HG02623 (cell line): ENCODE data around the gene BDH1.
"Not testable (repeated sequence)": the region's sequence is repeated elsewhere in the genome, so short reads cannot be mapped to it uniquely, and the experiment has no call there.

Source experiments
- ATAC-seq: cut with Tn5 transposase; IDR thresholded peaks from one replicate; pipeline ENCODE4 v1.9.1; 2021; ENCODE audit warnings: moderate library complexity; ENCODE audit not compliant: unreplicated experiment

The BDH1 gene

DNA sequence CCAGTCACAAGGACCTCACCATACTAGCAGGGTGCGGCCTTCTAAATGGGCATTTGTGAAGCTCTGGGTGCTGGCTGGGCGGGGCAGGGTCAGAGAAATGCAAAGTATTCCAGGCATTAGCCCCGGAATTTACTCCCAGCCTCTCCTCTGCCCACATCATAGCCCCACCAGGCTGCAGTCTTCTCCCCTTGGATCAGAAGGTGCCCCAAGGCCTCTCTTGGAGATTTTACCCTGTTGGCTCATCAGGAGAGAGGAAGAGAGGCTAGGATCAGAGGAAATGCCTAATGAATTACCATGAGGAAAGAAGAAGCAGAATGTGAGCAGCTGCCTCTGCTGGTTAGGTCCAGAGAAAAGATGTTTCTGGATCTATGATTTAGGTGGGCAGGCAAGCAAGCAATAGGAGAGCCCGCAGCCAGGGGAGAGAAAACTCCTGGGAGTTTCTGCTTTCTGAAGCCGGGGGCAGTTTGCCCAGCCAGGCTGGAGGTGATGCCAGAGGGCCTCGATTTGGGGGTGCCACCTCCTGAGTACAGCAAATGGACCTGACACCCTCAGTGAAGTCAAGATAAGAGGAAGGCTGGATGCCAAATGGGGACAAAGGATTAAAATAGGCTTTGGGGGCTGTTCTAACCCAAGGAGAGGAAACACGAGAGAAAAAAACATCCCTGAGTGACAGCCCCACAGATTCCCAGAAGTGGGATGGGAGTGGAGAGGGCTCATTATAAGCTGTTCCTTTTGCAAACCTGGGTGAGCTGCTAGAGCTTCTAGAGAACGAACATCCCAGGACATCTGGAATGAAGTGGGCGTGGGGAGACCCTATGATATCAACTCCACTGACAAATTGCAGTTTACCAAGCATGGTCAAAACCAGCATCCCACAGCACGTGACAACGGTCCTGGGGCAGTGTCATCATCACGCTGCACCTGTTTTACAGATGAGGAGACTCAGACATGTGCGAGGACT lies 65.4 kb downstream of the BDH1 start:
- ATAC-seq: no peak

DNA sequence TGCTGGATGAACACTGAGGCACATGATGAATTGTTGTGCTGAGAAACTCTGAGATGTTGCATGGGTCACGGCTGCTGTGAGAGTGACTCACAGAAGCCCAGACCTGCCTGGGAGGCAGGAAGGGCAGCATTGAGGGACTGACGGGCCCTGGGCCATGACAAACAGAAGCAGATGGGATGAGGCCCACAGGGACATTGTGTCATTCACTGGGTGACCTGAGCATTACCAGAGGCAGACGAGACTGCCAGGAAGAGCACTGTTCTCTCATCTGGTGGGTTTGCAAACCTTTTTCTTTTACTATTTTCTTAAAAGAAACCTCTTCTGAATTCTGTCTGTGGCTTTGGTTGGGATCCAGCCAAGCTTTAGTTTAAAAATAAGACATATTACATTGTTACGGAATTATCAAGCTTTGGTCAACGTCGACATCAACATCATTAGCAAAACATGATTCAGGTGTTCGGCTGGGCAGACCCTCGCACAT lies 67.8 kb downstream of the BDH1 start:
- no peak for ATAC-seq

DNA sequence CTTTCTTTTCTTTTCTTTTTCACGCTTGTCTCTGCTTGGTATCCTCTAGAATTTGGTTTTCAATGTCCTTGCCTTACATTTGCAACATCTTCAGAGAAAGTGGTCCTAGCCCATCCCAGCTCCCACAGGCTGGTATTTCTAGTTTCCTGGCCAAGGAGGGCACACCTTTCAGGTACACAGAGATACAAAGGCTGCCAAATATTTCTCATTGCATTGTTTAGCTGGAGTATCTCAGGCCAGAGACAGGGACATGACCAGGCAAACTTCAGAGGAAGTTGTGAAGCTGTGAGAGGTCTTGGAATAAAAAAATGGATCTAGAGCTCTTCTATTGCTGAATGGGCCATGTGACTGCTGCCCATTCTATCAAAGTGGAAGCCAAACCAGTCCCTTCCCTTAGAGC lies 68.9 kb downstream of the BDH1 start:
- ATAC-seq: no peak

DNA sequence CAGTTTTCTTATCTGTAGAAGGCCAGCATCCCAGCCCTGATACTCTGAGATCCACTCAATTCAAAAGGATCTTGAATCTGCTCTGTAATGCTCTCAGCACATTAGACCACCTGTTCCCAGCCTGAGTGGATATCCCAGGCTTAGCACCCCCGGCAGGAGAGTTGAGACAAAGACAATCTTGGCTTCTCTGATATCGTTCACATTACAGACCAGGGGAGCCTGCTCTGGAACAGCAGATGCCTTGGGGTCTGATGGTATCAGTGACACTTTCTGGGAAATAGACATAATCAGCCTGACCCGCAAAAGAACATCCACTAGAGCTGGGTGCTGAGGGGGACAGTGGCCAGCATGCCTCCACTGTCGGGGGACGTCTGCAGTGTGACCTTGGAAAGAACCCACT lies 70.6 kb downstream of the BDH1 start:
- no peak for ATAC-seq

DNA sequence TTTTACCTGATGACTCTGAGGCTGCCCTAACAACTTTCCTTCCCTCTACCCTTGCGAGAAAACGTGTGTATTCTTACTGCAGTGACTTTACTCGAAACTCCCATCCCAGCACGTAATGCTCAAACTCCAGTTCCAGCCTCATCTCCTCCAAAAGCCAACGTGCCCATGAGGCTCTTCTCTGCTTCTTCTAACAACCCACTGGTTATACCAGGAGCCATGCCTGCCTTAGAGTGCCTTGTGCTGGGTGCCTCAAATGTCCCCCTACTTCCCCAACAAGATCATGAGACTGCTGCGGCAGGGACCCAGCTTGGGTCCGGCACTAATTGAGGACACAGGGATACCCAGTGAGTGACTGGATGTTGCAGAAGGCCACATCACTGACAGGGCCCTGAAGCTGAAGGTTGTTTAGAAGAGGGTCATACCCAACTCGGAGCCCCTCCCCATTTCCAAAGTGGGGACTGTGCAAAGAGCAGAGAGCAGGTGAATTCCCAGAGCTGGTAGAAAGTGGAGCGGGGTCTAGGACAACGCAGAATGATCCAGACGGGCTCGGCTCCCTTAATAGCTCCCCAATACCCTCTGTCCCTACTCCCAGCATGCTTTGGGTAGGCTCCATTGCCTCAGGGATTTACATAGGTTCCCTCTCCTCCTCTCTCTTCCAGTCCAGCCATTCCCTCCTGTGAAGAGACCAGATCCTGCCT lies 71.4 kb downstream of the BDH1 start:
- no peak for ATAC-seq

DNA sequence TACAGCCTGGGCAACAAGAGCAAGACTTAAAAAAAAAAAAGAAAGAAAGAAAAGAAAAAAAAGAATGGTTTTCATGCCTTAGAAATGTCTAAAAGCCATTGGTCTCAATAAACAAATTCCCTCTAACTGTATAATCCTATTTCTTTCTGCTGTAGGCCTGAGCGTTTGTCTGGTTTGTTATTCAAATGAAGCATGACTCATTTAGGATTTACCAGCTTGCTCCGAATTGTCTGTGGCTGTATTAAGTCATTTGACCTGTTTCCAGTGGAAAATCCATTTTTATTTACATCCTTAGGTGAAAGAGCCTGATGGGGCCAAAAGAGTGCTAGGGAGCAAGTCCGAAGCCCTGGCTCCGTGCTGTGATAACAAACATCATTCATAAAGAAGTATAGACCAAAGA lies 73.8 kb downstream of the BDH1 start:
- no peak for ATAC-seq

DNA sequence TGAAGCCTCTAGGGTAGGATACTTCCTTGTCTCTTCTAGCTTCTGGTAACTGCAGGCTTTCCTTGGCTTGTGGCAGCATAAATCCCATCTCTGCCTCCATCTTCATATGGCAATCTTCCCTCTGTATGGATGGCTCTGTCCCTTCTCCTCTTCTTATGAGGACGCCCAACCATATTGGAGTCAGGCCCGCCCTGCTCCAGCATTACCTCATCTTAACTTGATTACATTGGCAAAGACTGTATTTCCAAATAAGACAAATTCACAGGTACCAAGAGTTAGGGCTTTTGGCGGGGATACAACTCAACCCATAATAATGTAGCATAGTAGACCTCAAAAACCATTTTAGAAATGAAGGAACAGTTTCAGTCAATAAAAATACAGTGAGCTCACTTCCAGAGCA lies 75.4 kb downstream of the BDH1 start:
- no peak for ATAC-seq

DNA sequence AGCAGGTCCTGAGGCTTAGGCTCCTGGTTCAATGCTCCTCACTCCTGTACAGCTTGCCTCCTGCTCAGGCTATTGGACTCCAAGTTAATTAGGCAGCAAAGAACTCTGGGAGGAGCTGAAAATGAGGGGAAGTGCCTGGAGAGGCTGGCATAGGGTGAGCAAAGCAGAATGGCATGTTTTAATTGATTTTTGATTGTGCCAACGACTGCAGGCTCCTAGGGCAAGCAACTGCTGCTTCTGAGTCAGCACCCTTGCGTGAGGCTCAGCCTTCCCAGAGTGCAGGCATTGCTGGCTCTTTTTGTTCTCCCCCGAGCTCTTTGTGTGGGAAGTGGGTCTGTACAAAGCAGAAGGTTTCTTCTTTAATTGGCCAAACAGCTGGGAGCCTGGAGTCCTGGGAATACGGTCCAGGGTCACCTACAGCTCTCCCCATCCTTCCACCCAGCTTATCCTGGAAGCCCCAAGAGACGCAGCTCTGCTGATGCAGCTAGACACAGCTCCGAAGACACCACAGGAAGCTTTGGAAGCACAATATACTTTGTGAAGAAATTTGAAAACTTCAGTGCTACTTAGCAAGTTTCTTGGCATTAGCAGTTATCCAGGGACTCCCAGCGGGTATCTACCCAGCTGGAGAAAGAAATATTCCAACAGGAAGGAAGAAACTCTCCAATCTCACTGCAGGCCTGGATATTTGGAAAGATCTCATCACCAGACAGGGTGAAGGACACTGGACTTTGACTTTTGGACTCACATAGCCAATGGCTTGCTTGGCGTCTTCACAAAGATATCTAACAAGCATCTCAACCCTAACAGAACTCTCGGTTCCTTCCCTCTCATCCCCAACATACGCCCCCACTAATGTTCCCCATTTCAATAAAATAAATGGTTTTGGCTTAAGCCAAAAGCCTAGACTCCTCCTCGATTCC lies 76.8 kb downstream of the BDH1 start:
- no peak for ATAC-seq

DNA sequence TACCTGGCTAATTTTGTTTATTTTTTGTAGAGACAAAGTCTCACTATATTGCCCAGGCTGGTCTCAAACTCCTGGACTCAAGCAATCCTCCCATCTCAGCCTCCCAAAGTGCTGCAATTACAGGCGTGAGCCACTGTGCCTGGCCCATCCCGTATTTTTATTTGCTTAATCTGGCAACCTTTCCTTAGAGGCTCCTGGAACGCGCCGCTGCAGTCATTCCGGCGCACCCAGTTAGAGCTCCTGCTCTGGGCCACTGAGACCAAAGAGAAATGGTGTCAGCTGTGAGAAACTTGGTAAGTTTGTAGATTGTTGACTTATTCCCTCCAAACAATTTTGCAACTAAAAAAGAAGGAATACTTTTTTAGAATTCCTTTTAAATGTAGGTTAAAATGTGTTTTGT lies 78.0 kb downstream of the BDH1 start:
- not testable (repeated sequence) for ATAC-seq

DNA sequence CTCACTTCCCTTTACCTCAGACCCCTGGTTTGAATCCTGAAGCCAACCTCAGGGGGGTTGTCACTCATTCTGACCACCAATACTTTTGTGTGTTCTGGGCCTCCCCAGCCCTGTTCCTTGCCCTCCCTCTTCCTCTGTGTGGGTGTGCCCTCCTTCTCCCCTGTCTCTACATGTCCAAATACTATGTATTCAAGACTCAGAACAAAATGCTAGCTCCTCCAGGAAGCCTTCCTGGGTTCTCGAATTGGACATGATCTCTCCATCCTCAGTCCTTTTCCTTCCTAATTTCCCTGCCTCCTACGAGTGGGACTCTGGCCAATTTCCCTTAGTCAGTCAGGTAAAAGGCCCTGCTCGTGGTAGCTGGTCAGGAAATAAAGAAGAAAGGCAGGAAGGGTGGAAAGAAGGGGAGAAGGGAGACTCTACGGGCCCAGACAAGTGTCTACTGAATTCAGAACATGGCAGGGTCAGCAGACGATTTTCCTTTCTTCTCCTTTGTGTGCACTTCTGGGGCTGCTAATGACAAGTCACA lies 79.7 kb downstream of the BDH1 start:
- no peak for ATAC-seq

DNA sequence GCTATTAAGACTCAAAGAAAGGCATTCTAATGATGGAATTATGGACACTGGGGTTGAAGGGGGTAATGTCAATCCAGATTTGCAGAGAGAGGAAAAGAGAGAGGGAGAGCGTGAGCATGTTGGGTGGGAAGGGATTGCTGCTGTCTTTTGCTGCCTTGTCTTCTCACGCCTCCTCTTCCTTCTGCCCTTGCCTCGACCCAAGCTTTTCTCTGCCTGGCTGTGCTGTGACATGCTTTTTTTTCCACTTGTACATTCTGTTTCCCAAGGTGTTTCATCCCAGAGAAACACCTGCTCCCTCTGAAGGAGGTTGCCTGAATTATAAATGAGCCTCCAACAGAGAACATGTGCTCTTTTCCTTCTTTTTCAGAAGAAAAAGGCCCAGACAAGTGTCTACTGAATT lies 80.3 kb downstream of the BDH1 start:
- ATAC-seq: no peak

DNA sequence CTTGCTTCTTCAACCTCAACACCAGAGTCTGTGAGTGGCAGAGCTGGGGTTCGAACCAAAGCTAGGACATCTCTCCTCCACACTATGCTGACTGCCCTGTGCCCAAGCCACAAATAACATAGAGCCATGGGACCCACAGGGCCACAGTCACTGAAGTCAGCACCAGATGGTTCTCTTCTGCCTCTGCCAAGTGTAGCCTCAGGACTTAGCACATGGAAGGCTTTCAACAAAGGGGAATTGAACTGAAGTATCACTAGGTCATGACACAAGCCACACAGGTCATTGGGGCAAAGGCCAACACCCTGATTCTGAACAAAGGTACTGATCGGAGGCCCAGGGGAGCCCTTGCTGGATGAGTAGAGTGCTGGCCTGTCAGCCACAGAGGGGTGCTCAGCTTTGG lies 83.6 kb downstream of the BDH1 start:
- no peak for ATAC-seq

DNA sequence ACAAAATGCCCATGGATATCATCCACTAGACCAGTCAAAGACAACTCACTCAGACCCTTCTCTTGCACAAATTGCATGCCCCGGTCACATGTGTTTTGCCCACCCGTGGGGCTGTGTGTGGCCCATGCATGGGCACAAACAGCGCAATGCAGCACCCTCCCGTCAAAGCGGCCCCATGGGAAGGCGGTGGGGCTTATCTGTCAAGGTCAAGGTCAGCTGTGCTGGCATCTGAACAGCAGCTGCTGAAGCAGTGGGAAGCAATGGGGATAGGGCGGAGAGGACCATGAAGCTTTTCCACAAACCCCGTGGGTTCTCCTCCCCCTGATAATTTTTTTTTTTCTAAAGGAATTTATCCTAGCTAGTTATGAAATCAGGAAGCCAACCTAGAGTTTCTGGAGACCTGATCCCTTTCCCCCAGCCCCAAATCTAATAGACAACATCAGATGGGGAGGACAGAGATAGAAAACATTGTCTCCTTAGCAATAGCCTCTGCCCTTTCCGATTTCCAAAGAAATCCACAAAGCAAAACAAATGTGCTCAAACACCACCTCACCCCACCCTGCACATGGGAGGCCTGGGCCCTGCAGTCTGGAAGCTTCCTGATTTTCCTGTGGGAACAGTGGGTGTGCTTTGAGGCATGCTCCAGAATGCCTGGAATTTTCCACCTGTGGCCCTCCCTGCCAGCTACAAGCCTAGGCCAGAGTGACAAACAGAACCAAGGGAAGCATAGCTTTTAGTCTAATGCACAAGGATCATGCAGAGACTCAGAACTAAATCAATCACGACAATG lies 84.4 kb downstream of the BDH1 start:
- no peak for ATAC-seq

DNA sequence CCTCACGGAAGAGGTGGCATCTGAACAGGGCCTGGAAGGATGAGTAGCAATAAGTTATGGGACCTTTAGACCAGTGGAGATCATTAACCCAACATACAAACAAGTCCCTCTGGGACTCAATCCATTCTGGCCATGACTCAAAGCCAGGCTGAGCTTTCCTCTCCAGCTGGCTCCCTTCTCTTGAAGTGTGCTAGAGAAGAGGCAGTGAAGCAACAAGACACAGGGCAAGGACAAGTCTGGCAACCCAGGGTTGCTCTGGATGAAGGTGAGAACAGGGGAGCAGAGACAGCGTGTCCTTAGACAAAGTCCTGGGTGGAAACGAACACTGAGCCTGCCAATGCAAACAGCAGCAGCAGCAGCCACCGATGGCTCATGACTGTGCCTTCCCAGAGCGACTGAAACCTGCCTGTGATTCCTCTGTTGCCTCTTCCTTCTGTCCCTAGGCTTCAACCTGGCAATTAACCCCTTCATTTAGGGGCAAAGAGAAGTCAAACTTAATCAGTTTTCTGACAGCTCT lies 86.8 kb downstream of the BDH1 start:
- no peak for ATAC-seq

DNA sequence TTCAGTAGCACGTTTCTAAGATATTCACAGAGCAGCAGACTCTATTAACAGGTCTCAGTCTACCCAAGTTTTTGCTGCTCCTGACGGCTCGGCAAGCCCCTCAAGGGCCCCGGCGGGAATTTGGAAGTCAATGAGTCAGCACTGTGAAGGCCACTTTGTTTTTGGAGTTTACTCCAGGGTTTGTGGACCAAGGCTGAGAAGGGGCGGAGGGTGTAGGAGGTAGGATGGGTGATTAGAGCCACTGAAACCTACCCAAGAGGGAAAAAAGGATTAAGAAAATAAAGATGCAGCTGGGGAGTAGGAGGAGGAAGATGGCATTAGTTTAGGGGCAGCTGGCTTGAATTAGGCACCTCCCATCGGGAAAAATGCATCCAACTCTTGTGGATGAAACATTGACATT lies 87.6 kb downstream of the BDH1 start:
- ATAC-seq: no peak

DNA sequence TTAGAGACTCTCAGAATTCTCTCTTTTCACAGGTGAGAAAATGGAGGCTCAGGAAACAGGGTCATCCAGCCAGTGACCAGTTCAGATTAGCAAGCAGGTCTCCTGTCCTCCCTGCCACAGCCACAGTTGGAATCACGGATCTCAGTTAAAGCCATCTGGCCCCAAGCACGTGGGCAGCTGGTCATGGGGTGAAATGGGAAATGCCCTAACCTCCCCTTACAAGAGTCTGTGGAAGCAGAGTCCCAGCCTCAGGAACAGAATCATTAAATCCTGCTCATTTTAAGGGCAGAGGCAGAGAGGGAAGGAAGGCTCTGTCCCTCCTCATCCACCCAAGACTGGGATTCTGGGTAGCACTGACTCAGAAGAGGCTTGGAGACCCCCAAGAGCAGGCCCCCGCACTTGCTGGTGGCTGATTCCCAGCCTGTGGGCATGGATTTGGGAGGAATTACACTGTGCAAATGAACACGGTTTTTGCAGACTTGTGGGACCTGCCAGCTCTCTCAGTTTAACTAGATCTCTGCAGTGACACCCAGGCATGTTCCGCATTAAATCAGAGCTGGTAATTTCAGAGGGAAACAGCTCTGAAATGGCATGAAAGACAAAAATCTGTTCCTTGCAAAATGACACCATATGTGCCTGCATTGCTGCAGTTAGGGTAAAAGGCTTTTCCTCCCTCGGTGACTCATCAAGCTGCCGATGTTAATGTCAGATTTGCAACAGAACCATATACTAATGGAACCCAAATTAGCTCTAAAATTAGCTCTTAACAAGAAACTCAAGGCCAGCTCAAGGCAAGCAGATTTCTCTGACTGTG lies 89.0 kb downstream of the BDH1 start:
- ATAC-seq: no peak

DNA sequence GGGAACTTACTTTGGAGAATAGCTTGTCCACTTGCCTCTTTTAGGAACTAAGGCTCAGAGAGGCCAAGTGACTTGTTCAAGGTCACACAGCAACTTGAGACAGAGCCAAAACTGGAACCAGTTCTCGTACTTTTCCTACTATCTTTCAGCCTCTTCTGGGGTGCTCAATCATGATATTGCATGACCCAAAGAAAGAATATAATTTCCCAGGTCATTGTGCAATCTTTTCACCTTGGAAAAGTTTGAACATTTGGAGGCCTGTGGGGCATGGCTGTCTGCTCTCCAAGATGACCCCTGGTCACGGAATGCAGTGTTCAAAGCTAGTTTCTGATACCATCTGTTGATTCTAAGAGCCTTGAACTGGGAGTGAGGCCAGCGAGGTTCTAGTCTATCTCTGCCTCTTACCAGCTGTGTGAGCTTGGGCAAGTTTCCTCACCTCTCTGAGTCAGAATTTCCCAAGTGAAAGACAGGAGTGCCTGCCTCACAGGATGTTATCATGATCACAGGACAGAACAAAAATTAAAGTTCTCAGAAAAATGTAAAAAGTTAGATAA lies 89.7 kb downstream of the BDH1 start:
- no peak for ATAC-seq

DNA sequence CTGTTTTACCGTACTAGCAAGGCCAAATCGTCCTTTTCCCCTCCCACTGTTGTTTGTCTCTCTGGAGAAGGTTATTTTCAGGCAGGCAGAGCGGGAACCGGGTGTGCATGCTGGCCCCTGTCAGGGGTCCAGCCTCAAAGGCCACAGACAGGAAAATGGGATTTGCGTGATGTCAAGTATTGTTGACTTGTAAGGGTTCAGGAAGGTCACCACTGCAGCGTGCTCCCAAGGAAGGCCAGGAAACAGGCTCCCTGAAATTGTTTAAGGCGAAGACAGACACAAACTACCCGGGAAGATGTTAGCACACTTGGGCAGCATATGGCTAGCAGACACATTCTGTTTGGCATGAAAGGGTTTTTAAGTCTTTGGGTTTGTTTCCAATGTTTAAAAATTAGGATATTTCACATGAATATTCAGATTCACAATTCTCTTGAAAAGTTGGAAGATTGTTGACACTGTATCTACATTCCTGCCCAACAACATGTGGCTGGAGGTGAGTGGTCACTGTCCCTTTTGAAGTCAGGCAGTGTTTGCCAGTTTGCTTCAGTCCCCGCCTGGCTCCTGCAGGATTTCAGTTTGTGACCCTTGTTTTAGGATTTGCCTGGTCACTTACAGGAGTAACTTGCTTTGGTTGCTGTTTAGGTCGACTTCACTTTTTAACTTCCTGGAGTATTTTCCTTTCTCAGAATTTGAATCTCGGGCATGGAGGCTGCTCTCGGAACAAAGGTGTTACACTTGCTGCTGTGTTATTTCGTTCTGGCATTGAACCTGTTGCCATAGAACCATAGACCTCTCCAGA lies 90.4 kb downstream of the BDH1 start:
- ATAC-seq: no peak
